DND-41 (cell line): ENCODE results near the gene ALKBH5.

Experiments used
- EZH2 ChIP-seq: IDR thresholded peaks from 3 replicates; pipeline ENCODE4 v1.6.1; 2012; ENCODE audit warnings: borderline replicate concordance, low read depth, mild to moderate bottlenecking, moderate library complexity, low read length, inconsistent platforms; ENCODE audit not compliant: severe bottlenecking
- TF ChIP-seq, protein P1 (sequence below): IDR thresholded peaks from 2 replicates; pipeline ENCODE4 v1.5.1; 2012; ENCODE audit warnings: borderline replicate concordance, low read length, moderate library complexity, mild to moderate bottlenecking; ENCODE audit not compliant: poor library complexity, severe bottlenecking; ENCODE audit errors: extremely low read depth

GRCh38 chr17:18231164-18231563 lies 47.5 kb downstream of the ALKBH5 start:
- no peak for TF ChIP-seq EZH2
- TF ChIP-seq, protein P1, sequence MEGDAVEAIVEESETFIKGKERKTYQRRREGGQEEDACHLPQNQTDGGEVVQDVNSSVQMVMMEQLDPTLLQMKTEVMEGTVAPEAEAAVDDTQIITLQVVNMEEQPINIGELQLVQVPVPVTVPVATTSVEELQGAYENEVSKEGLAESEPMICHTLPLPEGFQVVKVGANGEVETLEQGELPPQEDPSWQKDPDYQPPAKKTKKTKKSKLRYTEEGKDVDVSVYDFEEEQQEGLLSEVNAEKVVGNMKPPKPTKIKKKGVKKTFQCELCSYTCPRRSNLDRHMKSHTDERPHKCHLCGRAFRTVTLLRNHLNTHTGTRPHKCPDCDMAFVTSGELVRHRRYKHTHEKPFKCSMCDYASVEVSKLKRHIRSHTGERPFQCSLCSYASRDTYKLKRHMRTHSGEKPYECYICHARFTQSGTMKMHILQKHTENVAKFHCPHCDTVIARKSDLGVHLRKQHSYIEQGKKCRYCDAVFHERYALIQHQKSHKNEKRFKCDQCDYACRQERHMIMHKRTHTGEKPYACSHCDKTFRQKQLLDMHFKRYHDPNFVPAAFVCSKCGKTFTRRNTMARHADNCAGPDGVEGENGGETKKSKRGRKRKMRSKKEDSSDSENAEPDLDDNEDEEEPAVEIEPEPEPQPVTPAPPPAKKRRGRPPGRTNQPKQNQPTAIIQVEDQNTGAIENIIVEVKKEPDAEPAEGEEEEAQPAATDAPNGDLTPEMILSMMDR, result no peak
